HepG2 (cell line): Measurements from ENCODE around the gene CAGE1. TPM values are rescaled to one million over a fixed set of nuclear protein-coding genes. Genes with fewer than 3 reads are reported as not detected.

Experiments
- ARNT2 ChIP-seq: sonication (generic); formaldehyde crosslinking; IDR thresholded peaks from 2 replicates; pipeline ENCODE4 v1.8.0; 2022; ENCODE audit warnings: mild to moderate bottlenecking, low read depth, missing genetic modification reagents, moderate library complexity
- DR1 ChIP-seq: sonication (generic); formaldehyde crosslinking; IDR thresholded peaks from 2 replicates; pipeline ENCODE4 v1.8.0; 2021; ENCODE audit warnings: mild to moderate bottlenecking, missing genetic modification reagents, inconsistent platforms
- HES4 ChIP-seq: sonication (generic); formaldehyde crosslinking; IDR thresholded peaks from 2 replicates; pipeline ENCODE4 v1.9.0; 2021; ENCODE audit warnings: mild to moderate bottlenecking, missing genetic modification reagents, borderline replicate concordance
- MYC ChIP-seq: sonication (generic); formaldehyde crosslinking; IDR thresholded peaks from 2 replicates; pipeline ENCODE4 v1.9.0; 2021; ENCODE audit warnings: missing genetic modification reagents, borderline replicate concordance
- RCOR2 ChIP-seq: IDR thresholded peaks from 2 replicates; pipeline ENCODE4 v1.6.1; 2016; ENCODE audit warnings: missing biosample characterization, missing genetic modification reagents
- SNRNP70 ChIP-seq: fragments of 200-400 bp; formaldehyde crosslinking; IDR thresholded peaks from 2 replicates; pipeline ENCODE4 v1.6.1; 2017; ENCODE audit warnings: mild to moderate bottlenecking, low read depth, low read length, moderate library complexity
- SOX13 ChIP-seq, 3 experiments: fragments of 450-650 bp in 1 of 3; sonication (generic) in 1 of 3; formaldehyde crosslinking in 1 of 3; IDR thresholded peaks in 2 of 3; conservative IDR thresholded peaks in 1 of 3; 2 replicates each; pipeline versions ENCODE4 v1.5.0 to v1.6.1; 2016 to 2020; ENCODE audit warnings: antibody characterized with exemption in 1 of 3, mild to moderate bottlenecking in 1 of 3, missing compliant biosample characterization in 1 of 3, missing genetic modification reagents in 1 of 3, moderate library complexity in 1 of 3
- SRSF1 ChIP-seq: fragments of 200-400 bp; formaldehyde crosslinking; optimal IDR thresholded peaks from 2 replicates; pipeline ENCODE3; 2017; ENCODE audit warnings: mild to moderate bottlenecking, low read depth, low read length, moderate library complexity
- SRY ChIP-seq: sonication (generic); formaldehyde crosslinking; IDR thresholded peaks from 2 replicates; pipeline ENCODE4 v1.8.0; 2022; ENCODE audit warnings: mild to moderate bottlenecking, missing genetic modification reagents
- UBTF ChIP-seq: sonication (generic); formaldehyde crosslinking; IDR thresholded peaks from 2 replicates; pipeline ENCODE4 v1.4.0; 2020; ENCODE audit warnings: mild to moderate bottlenecking, missing genetic modification reagents
- polyA plus RNA-seq, 8 experiments: library from polyadenylated mRNA; depleted of rRNA in 3 of 8; stranded (reverse) in 7 of 8; unstranded in 1 of 8; fragments of >200 nt; fragmentation: Illumina TruSeq in 4 of 8; extraction: Trizol in 4 of 8; gene quantifications; 2 replicates each; pipeline versions ENCODE4 v1.2.1 to v1.2.3, GENCODE V29; 2011 to 2016; ENCODE audit warnings: low read depth in 4 of 8, missing spikeins in 1 of 8, mixed read lengths in 1 of 8; ENCODE audit not compliant: insufficient read depth in 1 of 8
- total RNA-seq, 5 experiments: library from RNA; depleted of rRNA; stranded (reverse); fragments of >200 nt; fragmentation: Illumina TruSeq; extraction: Trizol; gene quantifications; 2 replicates each; pipeline ENCODE4 v1.2.3, GENCODE V29; 2016; ENCODE audit warnings: low read depth in 1 of 5

CAGE1 gene
- total and polyA plus RNA-seq, 2 of the 13 experiments (the other 11 are each of a cell fraction or from before 2014, with no cell fraction given): 0.03 to 0.15 TPM

- TF ChIP-seq UBTF (CRISPR knock-in tag) (peak; percentile 58; the same call in 1 of the 2 replicates), RCOR2 (CRISPR knock-in tag) (0 out of 2 replicates have a peak, but pooled peaks have one; percentile 20), SOX13 (IDR thresholded peaks at IDR 0.05) (no peak), SOX13 (CRISPR knock-in tag; conservative IDR thresholded peaks at IDR 0.05 in 1 of 2, IDR thresholded peaks at IDR 0.05 in 1 of 2) (0 out of 4 replicates have a peak, but pooled peaks of 1 of the 2 experiments have one; percentile 15), SRY (CRISPR knock-in tag) (peak; percentile 27; the same call in 1 of the 2 replicates), SNRNP70 (no peak), ARNT2 (CRISPR knock-in tag) (0 out of 2 replicates have a peak, but pooled peaks have one; percentile 55), HES4 (CRISPR knock-in tag) (0 out of 2 replicates have a peak, but pooled peaks have one; percentile 32), DR1 (CRISPR knock-in tag) (no peak), MYC (peak; percentile 23; the same call in 1 of the 2 replicates), SRSF1 (no peak)
These were observed 42.3 kb upstream of the CAGE1 start (continued) for GRCh38 chr6:7431674-7432390.
